ENCODE data around the gene CLEC2B. TPM values are rescaled to one million over a fixed set of nuclear protein-coding genes. Genes with fewer than 3 reads are reported as not detected.

CLEC2B gene
- total and polyA plus RNA-seq, 8 donors, result 0.65 to 6.3 (median 1.6) TPM

DNA sequence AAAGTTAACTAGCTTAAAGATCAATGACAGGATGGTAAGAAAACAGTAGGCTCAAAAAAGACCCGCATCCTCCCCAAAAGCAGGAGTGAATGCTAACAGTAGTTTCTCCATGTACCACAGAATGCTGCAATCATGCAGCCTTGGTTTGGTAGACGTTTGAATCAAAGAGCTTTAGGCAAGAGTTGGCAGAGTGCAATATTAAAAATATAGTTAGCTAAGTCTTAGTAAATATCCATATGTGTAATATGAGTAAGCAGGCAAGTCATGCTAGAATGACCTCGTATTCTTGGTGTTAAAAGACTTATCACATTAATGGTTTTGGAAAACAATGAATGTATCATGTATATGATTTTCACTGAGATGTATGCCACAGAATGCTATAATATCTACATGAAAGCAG is 60.6 kb downstream of the CLEC2B start:
- WGBS, 2 donors, result 59 to 72% methylated on average over 3 of the region's 3 CpGs
- Histone ChIP-seq H3K9me3 (no peaks in the 10 kb centered on the region), H3K27ac (no peak overlapping the region), H3K36me3 (no peaks in the 10 kb centered on the region), H3K4me1 (no peaks in the 10 kb centered on the region), H3K27me3 (no peaks in the 10 kb centered on the region), H3K4me3 (no peak overlapping the region)
- TF ChIP-seq, protein P1, sequence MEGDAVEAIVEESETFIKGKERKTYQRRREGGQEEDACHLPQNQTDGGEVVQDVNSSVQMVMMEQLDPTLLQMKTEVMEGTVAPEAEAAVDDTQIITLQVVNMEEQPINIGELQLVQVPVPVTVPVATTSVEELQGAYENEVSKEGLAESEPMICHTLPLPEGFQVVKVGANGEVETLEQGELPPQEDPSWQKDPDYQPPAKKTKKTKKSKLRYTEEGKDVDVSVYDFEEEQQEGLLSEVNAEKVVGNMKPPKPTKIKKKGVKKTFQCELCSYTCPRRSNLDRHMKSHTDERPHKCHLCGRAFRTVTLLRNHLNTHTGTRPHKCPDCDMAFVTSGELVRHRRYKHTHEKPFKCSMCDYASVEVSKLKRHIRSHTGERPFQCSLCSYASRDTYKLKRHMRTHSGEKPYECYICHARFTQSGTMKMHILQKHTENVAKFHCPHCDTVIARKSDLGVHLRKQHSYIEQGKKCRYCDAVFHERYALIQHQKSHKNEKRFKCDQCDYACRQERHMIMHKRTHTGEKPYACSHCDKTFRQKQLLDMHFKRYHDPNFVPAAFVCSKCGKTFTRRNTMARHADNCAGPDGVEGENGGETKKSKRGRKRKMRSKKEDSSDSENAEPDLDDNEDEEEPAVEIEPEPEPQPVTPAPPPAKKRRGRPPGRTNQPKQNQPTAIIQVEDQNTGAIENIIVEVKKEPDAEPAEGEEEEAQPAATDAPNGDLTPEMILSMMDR (IDR thresholded peaks at IDR 0.05), result no peak
- intact Hi-C loops (cut with DNase I), result no loop called here
- FAIRE-seq (no peak), ATAC-seq (no peak), DNase-seq (no peak)

DNA sequence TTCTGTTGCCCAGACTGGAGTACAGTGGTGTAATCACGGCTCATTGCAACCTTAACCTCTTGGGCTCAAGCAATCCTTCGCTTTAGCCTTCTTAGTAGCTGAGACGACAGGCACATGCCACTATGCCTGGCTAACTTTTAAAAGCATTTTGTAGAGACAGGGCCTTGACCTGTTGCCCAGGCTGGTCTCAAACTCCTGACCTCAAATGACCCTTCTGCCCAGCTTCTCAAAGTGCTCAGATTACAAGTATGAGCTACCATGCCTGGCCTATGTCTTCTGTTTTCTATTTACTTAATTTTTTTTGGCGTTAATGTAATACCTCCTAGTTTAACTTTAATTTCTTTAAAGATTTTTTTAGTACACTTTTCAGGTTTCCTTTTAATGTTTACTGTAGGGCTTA is 62.4 kb downstream of the CLEC2B start:
- H3K4me3 ChIP-seq, result no peak overlapping the region
- no peak overlapping the region for H3K27ac ChIP-seq
- DNase-seq, result no peak
- no peaks in the 10 kb centered on the region for H3K4me1 ChIP-seq
- FAIRE-seq, result no peak
- no peaks in the 10 kb centered on the region for H3K27me3 ChIP-seq
- H3K36me3 ChIP-seq, result no peaks in the 10 kb centered on the region
- no peak for ATAC-seq
- TF ChIP-seq, protein P1 (IDR thresholded peaks at IDR 0.05), result no peak
- intact Hi-C loops (cut with DNase I), result no loop called here
- 65 to 70% methylated on average over 4 of the region's 4 CpGs for WGBS, 2 donors
- H3K9me3 ChIP-seq, result no peaks in the 10 kb centered on the region

GRCh38 chr12:9805883-9806282 is 63.3 kb downstream of the CLEC2B start:
- intact Hi-C loops (cut with DNase I), result no loop called here
- Histone ChIP-seq H3K4me3 (no peak overlapping the region), H3K27me3 (no peaks in the 10 kb centered on the region), H3K36me3 (no peaks in the 10 kb centered on the region), H3K4me1 (no peaks in the 10 kb centered on the region), H3K27ac (no peak overlapping the region), H3K9me3 (no peaks in the 10 kb centered on the region)
- TF ChIP-seq, protein P1 (IDR thresholded peaks at IDR 0.05), result no peak
- DNase-seq (no peak), FAIRE-seq (no peak), ATAC-seq (no peak)
- WGBS, 2 donors, result 89 to 91% methylated on average over 2 of the region's 2 CpGs

Other genes with a start within 250 kb of the CLEC2B start
- gene CLEC2D, start 199.6 kb downstream of the CLEC2B start, total RNA-seq, result 1 to 10 TPM; 1.1 to 5.7 (median 2.1) TPM
- gene CLEC2D, start 199.6 kb downstream of the CLEC2B start, polyA plus RNA-seq, result 1 to 10 TPM; 2.8 to 3.6 TPM
- gene CLECL1, start 136.3 kb downstream of the CLEC2B start, total RNA-seq, result under 1 TPM in 2 of 6 donors, not detected in 4; 0.31 to 0.43 TPM
- not detected for gene CLECL1, start 136.3 kb downstream of the CLEC2B start, polyA plus RNA-seq
- gene CD69, start 108.5 kb downstream of the CLEC2B start, total RNA-seq, result 1 to 10 TPM in 2 of 6 donors, under 1 TPM in 4; 0.12 to 1.9 (median 0.76) TPM
- gene CD69, start 108.5 kb downstream of the CLEC2B start, polyA plus RNA-seq, result under 1 TPM; 0.23 to 0.31 TPM
- under 1 TPM in 5 of 6 donors, not detected in 1; 0.28 to 0.76 (median 0.35) TPM for gene KLRF1, start 41.9 kb downstream of the CLEC2B start, total RNA-seq
- 1 to 10 TPM in 1 of 2 donors, under 1 TPM in 1; 0.84 to 2.1 TPM for gene KLRF1, start 41.9 kb downstream of the CLEC2B start, polyA plus RNA-seq
- gene KLRF2, start 12.1 kb upstream of the CLEC2B start, total RNA-seq, result not detected
- not detected for gene KLRF2, start 12.1 kb upstream of the CLEC2B start, polyA plus RNA-seq
- not detected for gene CLEC2A, start 63.0 kb upstream of the CLEC2B start, total RNA-seq
- not detected for gene CLEC2A, start 63.0 kb upstream of the CLEC2B start, polyA plus RNA-seq
- 1 to 10 TPM in 2 of 6 donors, under 1 TPM in 3, not detected in 1; 0.19 to 3.4 (median 0.93) TPM for gene CLEC12A, start 102.1 kb upstream of the CLEC2B start, total RNA-seq
- gene CLEC12A, start 102.1 kb upstream of the CLEC2B start, polyA plus RNA-seq, result under 1 TPM; 0.19 to 0.77 TPM
- not detected for gene CLEC1B, start 129.8 kb upstream of the CLEC2B start, total RNA-seq
- under 1 TPM in 1 of 2 donors, not detected in 1; 0.02 TPM for gene CLEC1B, start 129.8 kb upstream of the CLEC2B start, polyA plus RNA-seq
- gene CLEC12B, start 141.3 kb upstream of the CLEC2B start, total RNA-seq, result under 1 TPM in 1 of 6 donors, not detected in 5; 0.09 TPM
- not detected for gene CLEC12B, start 141.3 kb upstream of the CLEC2B start, polyA plus RNA-seq
- under 1 TPM in 3 of 6 donors, not detected in 3; 0.09 to 0.22 (median 0.18) TPM for gene CLEC9A, start 161.3 kb upstream of the CLEC2B start, total RNA-seq
- gene CLEC9A, start 161.3 kb upstream of the CLEC2B start, polyA plus RNA-seq, result not detected
- 1 to 10 TPM in 1 of 6 donors, under 1 TPM in 5; 0.24 to 1.8 (median 0.77) TPM for gene CLEC1A, start 229.6 kb upstream of the CLEC2B start, total RNA-seq
- 1 to 10 TPM in 1 of 2 donors, under 1 TPM in 1; 0.80 to 3.0 TPM for gene CLEC1A, start 229.6 kb upstream of the CLEC2B start, polyA plus RNA-seq